Measurements from ENCODE around the gene FAR1.
"Not testable (repeated sequence)": the region's sequence is repeated elsewhere in the genome, so short reads cannot be mapped to it uniquely, and the experiment has no call there.

The FAR1 gene, protein sequence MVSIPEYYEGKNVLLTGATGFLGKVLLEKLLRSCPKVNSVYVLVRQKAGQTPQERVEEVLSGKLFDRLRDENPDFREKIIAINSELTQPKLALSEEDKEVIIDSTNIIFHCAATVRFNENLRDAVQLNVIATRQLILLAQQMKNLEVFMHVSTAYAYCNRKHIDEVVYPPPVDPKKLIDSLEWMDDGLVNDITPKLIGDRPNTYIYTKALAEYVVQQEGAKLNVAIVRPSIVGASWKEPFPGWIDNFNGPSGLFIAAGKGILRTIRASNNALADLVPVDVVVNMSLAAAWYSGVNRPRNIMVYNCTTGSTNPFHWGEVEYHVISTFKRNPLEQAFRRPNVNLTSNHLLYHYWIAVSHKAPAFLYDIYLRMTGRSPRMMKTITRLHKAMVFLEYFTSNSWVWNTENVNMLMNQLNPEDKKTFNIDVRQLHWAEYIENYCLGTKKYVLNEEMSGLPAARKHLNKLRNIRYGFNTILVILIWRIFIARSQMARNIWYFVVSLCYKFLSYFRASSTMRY

GRCh38 chr11:13668102-13668956 lies at the start of gene FAR1:
Gene FAR1, plus strand, starts transcription at chr11:13668668. Its CDS starts 26,098 bp downstream, at chr11:13694766.
- H3K9ac ChIP-seq (ENCODE audit: low read length in 5 of 5), result peak within 1 kb of the TSS; percentile 81 to 91 (median 89)
- peaks cover 2 to 26% (median 23%) of the 10 kb centered on the region in 5 donors for H3K4me1 ChIP-seq (ENCODE audit: control insufficient read depth in 5 of 5, insufficient read depth in 5 of 5, low read length in 5 of 5)
- no peaks in the 10 kb centered on the region for H3K27me3 ChIP-seq (ENCODE audit: control insufficient read depth in 5 of 5, insufficient read depth in 4 of 5, low read length in 5 of 5)
- H3K4me3 ChIP-seq (ENCODE audit: low read depth in 1 of 5, low read length in 5 of 5), result peak within 1 kb of the TSS; percentile 84 to 89 (median 86)
- no peaks in the 10 kb centered on the region for H3K36me3 ChIP-seq (ENCODE audit: control insufficient read depth in 5 of 5, insufficient read depth in 5 of 5, low read length in 5 of 5)
- no peaks in the 10 kb centered on the region for H3K9me3 ChIP-seq (ENCODE audit: control insufficient read depth in 5 of 5, low read length in 5 of 5)
- peak within 1 kb of the TSS; percentile 71 for H3K27ac ChIP-seq (ENCODE audit: low read depth, low read length)

DNA sequence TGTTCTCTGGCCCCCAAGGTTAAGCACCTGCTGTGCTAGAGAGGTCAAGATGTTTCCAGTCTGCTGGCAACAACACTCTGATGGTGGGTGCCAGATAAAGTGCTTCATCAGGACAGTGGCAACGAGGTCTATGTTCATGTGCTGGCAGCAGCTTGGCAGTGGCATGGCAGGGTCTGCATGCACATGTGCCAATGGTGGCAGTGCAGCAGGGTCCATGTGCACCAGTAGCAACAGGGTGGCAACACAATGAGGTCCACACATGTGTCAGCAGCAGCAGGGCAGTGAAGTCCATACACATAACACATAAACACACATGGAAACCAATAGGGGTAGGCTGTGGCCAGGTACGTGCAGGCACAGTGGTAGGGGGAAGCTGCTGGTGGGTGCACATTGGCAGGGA lies 48.4 kb upstream of the FAR1 start:
- H3K27ac ChIP-seq (ENCODE audit: low read depth, low read length), result no peak overlapping the region
- H3K4me1 ChIP-seq (ENCODE audit: control insufficient read depth in 5 of 5, insufficient read depth in 5 of 5, low read length in 5 of 5), result no peaks in the 10 kb centered on the region
- H3K36me3 ChIP-seq (ENCODE audit: control insufficient read depth in 5 of 5, insufficient read depth in 5 of 5, low read length in 5 of 5), result no peaks in the 10 kb centered on the region
- no peak overlapping the region for H3K4me3 ChIP-seq (ENCODE audit: low read depth in 1 of 5, low read length in 5 of 5)
- H3K27me3 ChIP-seq (ENCODE audit: control insufficient read depth in 5 of 5, insufficient read depth in 4 of 5, low read length in 5 of 5), result no peaks in the 10 kb centered on the region
- peaks cover 0 to 23% (median 8%) of the 10 kb centered on the region in 5 donors for H3K9me3 ChIP-seq (ENCODE audit: control insufficient read depth in 5 of 5, low read length in 5 of 5)
- no peak overlapping the region for H3K9ac ChIP-seq (ENCODE audit: low read length in 5 of 5)

DNA sequence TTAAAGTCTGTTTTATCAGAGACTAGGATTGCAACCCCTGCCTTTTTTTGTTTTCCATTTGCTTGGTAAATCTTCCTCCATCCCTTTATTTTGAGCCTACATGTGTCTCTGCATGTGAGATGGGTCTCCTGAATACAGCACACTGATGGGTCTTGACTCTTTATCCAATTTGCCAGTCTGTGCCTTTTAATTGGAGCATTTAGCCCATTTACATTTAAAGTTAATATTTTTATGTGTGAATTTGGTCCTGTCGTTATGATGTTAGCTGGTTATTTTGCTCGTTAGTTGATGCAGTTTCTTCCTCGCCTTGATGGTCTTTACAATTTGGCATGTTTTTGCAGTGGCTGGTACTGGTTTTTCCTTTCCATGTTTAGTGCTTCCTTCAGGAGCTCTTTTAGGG lies 41.6 kb upstream of the FAR1 start:
- H3K27me3 ChIP-seq (ENCODE audit: control insufficient read depth in 5 of 5, insufficient read depth in 4 of 5, low read length in 5 of 5); H3K9me3 ChIP-seq (ENCODE audit: control insufficient read depth in 5 of 5, low read length in 5 of 5); H3K4me3 ChIP-seq (ENCODE audit: low read depth in 1 of 5, low read length in 5 of 5); H3K27ac ChIP-seq (ENCODE audit: low read depth, low read length); H3K4me1 ChIP-seq (ENCODE audit: control insufficient read depth in 5 of 5, insufficient read depth in 5 of 5, low read length in 5 of 5); H3K9ac ChIP-seq (ENCODE audit: low read length in 5 of 5); H3K36me3 ChIP-seq (ENCODE audit: control insufficient read depth in 5 of 5, insufficient read depth in 5 of 5, low read length in 5 of 5): not testable (repeated sequence)

GRCh38 chr11:13628634-13629033 lies 39.8 kb upstream of the FAR1 start:
- not testable (repeated sequence) for H3K4me1 ChIP-seq (ENCODE audit: control insufficient read depth in 5 of 5, insufficient read depth in 5 of 5, low read length in 5 of 5); H3K9ac ChIP-seq (ENCODE audit: low read length in 5 of 5); H3K36me3 ChIP-seq (ENCODE audit: control insufficient read depth in 5 of 5, insufficient read depth in 5 of 5, low read length in 5 of 5); H3K9me3 ChIP-seq (ENCODE audit: control insufficient read depth in 5 of 5, low read length in 5 of 5); H3K27me3 ChIP-seq (ENCODE audit: control insufficient read depth in 5 of 5, insufficient read depth in 4 of 5, low read length in 5 of 5); H3K27ac ChIP-seq (ENCODE audit: low read depth, low read length); H3K4me3 ChIP-seq (ENCODE audit: low read depth in 1 of 5, low read length in 5 of 5)

GRCh38 chr11:13629779-13630178 lies 38.7 kb upstream of the FAR1 start:
- H3K4me1 ChIP-seq (ENCODE audit: control insufficient read depth in 5 of 5, insufficient read depth in 5 of 5, low read length in 5 of 5), result no peaks in the 10 kb centered on the region
- H3K36me3 ChIP-seq (ENCODE audit: control insufficient read depth in 5 of 5, insufficient read depth in 5 of 5, low read length in 5 of 5), result no peaks in the 10 kb centered on the region
- no peaks in the 10 kb centered on the region for H3K9me3 ChIP-seq (ENCODE audit: control insufficient read depth in 5 of 5, low read length in 5 of 5)
- no peaks in the 10 kb centered on the region for H3K27me3 ChIP-seq (ENCODE audit: control insufficient read depth in 5 of 5, insufficient read depth in 4 of 5, low read length in 5 of 5)
- no peak overlapping the region for H3K27ac ChIP-seq (ENCODE audit: low read depth, low read length)
- H3K4me3 ChIP-seq (ENCODE audit: low read depth in 1 of 5, low read length in 5 of 5), result no peak overlapping the region
- H3K9ac ChIP-seq (ENCODE audit: low read length in 5 of 5), result no peak overlapping the region

DNA sequence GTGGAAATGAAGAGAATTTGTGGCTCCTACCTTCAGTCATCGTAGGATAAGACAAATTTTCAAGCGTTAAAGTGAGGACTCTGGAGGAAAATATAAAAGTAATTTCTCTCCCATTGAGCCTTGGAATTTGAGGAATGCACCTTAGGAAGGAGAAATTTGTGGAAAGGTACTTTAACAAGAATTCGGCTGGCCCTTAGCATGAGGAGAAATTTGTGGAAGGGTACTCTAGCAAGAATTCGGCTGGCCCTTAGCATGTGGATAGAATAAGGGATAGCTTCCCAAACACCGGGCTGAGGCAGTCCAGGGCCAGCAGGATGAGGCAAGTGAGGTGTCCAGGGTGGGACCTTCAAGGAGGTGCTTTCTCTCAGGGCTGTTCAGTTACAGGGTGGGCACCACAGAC lies 33.2 kb upstream of the FAR1 start:
- Histone ChIP-seq H3K9ac (ENCODE audit: low read length in 5 of 5) (no peak overlapping the region), H3K27ac (ENCODE audit: low read depth, low read length) (no peak overlapping the region), H3K36me3 (ENCODE audit: control insufficient read depth in 5 of 5, insufficient read depth in 5 of 5, low read length in 5 of 5) (no peaks in the 10 kb centered on the region), H3K27me3 (ENCODE audit: control insufficient read depth in 5 of 5, insufficient read depth in 4 of 5, low read length in 5 of 5) (peaks cover 0 to 3% (median 0%) of the 10 kb centered on the region in 5 donors), H3K4me1 (ENCODE audit: control insufficient read depth in 5 of 5, insufficient read depth in 5 of 5, low read length in 5 of 5) (no peaks in the 10 kb centered on the region), H3K9me3 (ENCODE audit: control insufficient read depth in 5 of 5, low read length in 5 of 5) (peaks cover 0 to 4% (median 0%) of the 10 kb centered on the region in 5 donors), H3K4me3 (ENCODE audit: low read depth in 1 of 5, low read length in 5 of 5) (no peak overlapping the region)

- no peak overlapping the region for H3K4me3 ChIP-seq (ENCODE audit: low read depth in 1 of 5, low read length in 5 of 5)
- no peaks in the 10 kb centered on the region for H3K36me3 ChIP-seq (ENCODE audit: control insufficient read depth in 5 of 5, insufficient read depth in 5 of 5, low read length in 5 of 5)
- peaks cover 0 to 4% (median 0%) of the 10 kb centered on the region in 5 donors for H3K9me3 ChIP-seq (ENCODE audit: control insufficient read depth in 5 of 5, low read length in 5 of 5)
- H3K27ac ChIP-seq (ENCODE audit: low read depth, low read length), result no peak overlapping the region
- peaks cover 0 to 3% (median 0%) of the 10 kb centered on the region in 5 donors for H3K27me3 ChIP-seq (ENCODE audit: control insufficient read depth in 5 of 5, insufficient read depth in 4 of 5, low read length in 5 of 5)
- no peaks in the 10 kb centered on the region for H3K4me1 ChIP-seq (ENCODE audit: control insufficient read depth in 5 of 5, insufficient read depth in 5 of 5, low read length in 5 of 5)
- H3K9ac ChIP-seq (ENCODE audit: low read length in 5 of 5), result no peak overlapping the region
Measured at GRCh38 chr11:13635804-13636203, 32.7 kb upstream of the FAR1 start.

DNA sequence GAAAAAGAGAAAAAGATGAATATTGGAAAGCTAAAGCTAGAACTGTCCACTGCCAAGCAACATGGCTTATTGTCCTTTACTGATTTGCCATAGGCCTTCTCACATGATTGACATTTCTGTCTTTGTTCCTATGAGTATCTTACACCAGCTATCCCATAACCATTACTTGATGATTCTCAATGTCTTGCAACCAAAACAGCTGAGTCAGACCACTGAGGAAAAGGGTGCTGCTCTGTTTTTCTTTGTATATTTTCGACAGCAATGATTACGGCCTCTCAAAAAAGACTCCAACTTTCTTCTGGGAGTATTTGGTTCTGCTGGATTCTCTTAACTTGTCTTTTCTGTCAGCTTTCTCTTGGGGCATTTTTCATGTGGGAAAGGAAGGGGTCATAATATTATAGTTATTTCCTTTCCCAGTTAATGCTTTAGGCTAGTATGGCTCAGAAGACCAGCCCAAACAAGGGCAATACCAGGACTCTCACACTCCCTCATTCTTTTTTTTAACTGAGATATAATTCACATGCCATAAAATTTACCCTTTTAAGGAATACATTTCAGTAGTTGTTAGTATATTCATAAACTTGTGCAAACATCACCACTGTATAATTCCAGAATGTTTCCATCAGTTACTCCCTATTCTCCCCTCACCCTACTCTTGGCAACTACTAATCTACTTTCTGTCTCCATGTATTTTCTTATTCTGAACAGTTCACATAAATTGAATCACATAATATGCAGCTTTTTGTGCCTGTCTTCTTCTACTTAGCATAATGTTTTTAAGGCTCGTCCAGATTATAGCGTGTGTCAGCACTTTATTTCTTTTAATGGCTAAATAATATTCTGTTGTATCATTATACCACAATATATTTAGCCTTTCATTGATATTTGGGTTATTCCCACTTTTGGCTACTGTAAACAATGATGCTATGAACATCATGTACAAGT lies 31.1 kb upstream of the FAR1 start:
- Histone ChIP-seq H3K4me1 (ENCODE audit: control insufficient read depth in 5 of 5, insufficient read depth in 5 of 5, low read length in 5 of 5) (no peaks in the 10 kb centered on the region), H3K27me3 (ENCODE audit: control insufficient read depth in 5 of 5, insufficient read depth in 4 of 5, low read length in 5 of 5) (peaks cover 0 to 3% (median 0%) of the 10 kb centered on the region in 5 donors), H3K9me3 (ENCODE audit: control insufficient read depth in 5 of 5, low read length in 5 of 5) (peaks cover 0 to 4% (median 0%) of the 10 kb centered on the region in 5 donors), H3K4me3 (ENCODE audit: low read depth in 1 of 5, low read length in 5 of 5) (no peak overlapping the region), H3K9ac (ENCODE audit: low read length in 5 of 5) (no peak overlapping the region), H3K27ac (ENCODE audit: low read depth, low read length) (no peak overlapping the region), H3K36me3 (ENCODE audit: control insufficient read depth in 5 of 5, insufficient read depth in 5 of 5, low read length in 5 of 5) (no peaks in the 10 kb centered on the region)

GRCh38 chr11:13638422-13638821 lies 30.0 kb upstream of the FAR1 start:
- Histone ChIP-seq H3K9ac (ENCODE audit: low read length in 5 of 5) (no peak overlapping the region), H3K36me3 (ENCODE audit: control insufficient read depth in 5 of 5, insufficient read depth in 5 of 5, low read length in 5 of 5) (no peaks in the 10 kb centered on the region), H3K27ac (ENCODE audit: low read depth, low read length) (no peak overlapping the region), H3K4me3 (ENCODE audit: low read depth in 1 of 5, low read length in 5 of 5) (no peak overlapping the region), H3K4me1 (ENCODE audit: control insufficient read depth in 5 of 5, insufficient read depth in 5 of 5, low read length in 5 of 5) (no peaks in the 10 kb centered on the region), H3K9me3 (ENCODE audit: control insufficient read depth in 5 of 5, low read length in 5 of 5) (peaks cover 0 to 4% (median 0%) of the 10 kb centered on the region in 5 donors), H3K27me3 (ENCODE audit: control insufficient read depth in 5 of 5, insufficient read depth in 4 of 5, low read length in 5 of 5) (peaks cover 0 to 3% (median 0%) of the 10 kb centered on the region in 5 donors)

All from subcutaneous abdominal adipose tissue (tissue), 5 donors.